Neural crest cell (in vitro differentiated cells): ENCODE results near the gene PSMD1. TPM values are rescaled to one million over a fixed set of nuclear protein-coding genes. Genes with fewer than 3 reads are reported as not detected.

Source experiments
- DNase-seq: peaks from one replicate; pipeline ENCODE4 v3.0.0; 2021; ENCODE audit warnings: low read depth, mixed read lengths, low spot score
- H3K27ac Mint-ChIP-seq: one replicate; pipeline ENCODE4 v1.8.0; 2021; ENCODE audit warnings: mild to moderate bottlenecking, mixed read lengths; ENCODE audit not compliant: unreplicated experiment
- H3K27me3 Mint-ChIP-seq: 2 replicates; pipeline ENCODE4 v1.8.0; 2021; ENCODE audit warnings: low read depth, mild to moderate bottlenecking, mixed read lengths
- H3K36me3 Mint-ChIP-seq: 2 replicates; pipeline ENCODE4 v1.8.0; 2021; ENCODE audit warnings: low read depth, mild to moderate bottlenecking, mixed read lengths
- H3K4me1 Mint-ChIP-seq: 2 replicates; pipeline ENCODE4 v1.8.0; 2021; ENCODE audit warnings: mixed read lengths
- H3K4me3 Mint-ChIP-seq: one replicate; pipeline ENCODE4 v1.8.0; 2021; ENCODE audit warnings: mild to moderate bottlenecking, mixed read lengths
- H3K9me3 Mint-ChIP-seq: 2 replicates; pipeline ENCODE4 v1.8.0; 2021; ENCODE audit warnings: mixed read lengths
- total RNA-seq: library from RNA; stranded (reverse); gene quantifications from 2 replicates; pipeline ENCODE4 v1.2.1, GENCODE V29; 2021
- TF ChIP-seq, protein P1 (sequence below): fragments of 200-600 bp; sonication (generic); conservative IDR thresholded peaks from 2 replicates; pipeline ENCODE4 v1.5.0; 2021; ENCODE audit warnings: antibody characterized with exemption, mild to moderate bottlenecking

The PSMD1 gene
- total RNA-seq, 1 donor from 2014 or later = 128 TPM

DNA sequence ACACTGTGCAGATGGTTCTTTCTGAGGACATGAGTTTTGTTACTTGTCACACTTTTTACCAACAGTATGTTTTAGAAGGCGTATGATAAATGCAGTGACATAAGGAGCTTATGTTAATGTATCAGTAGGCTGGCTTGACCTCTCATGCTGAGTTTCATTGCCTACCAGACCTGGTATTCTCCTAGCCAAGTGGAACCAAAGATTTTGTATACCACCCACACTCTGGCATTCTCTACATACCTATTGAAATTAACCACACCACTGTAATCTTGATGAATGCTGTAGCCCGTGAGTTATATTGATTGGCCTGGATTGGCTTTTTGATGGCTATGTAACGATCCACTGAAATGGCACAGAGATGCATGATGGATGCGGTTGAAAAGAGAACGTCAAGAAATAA, 56.8 kb downstream of the PSMD1 start:
- no peaks in the 10 kb centered on the region for H3K4me1 Mint-ChIP-seq
- DNase-seq = no peak
- no peak overlapping the region for H3K27ac Mint-ChIP-seq
- H3K36me3 Mint-ChIP-seq = peaks cover 12% of the 10 kb centered on the region
- no peak overlapping the region for H3K4me3 Mint-ChIP-seq
- H3K27me3 Mint-ChIP-seq = no peaks in the 10 kb centered on the region
- TF ChIP-seq, protein P1, sequence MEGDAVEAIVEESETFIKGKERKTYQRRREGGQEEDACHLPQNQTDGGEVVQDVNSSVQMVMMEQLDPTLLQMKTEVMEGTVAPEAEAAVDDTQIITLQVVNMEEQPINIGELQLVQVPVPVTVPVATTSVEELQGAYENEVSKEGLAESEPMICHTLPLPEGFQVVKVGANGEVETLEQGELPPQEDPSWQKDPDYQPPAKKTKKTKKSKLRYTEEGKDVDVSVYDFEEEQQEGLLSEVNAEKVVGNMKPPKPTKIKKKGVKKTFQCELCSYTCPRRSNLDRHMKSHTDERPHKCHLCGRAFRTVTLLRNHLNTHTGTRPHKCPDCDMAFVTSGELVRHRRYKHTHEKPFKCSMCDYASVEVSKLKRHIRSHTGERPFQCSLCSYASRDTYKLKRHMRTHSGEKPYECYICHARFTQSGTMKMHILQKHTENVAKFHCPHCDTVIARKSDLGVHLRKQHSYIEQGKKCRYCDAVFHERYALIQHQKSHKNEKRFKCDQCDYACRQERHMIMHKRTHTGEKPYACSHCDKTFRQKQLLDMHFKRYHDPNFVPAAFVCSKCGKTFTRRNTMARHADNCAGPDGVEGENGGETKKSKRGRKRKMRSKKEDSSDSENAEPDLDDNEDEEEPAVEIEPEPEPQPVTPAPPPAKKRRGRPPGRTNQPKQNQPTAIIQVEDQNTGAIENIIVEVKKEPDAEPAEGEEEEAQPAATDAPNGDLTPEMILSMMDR = no peak
- no peaks in the 10 kb centered on the region for H3K9me3 Mint-ChIP-seq

DNA sequence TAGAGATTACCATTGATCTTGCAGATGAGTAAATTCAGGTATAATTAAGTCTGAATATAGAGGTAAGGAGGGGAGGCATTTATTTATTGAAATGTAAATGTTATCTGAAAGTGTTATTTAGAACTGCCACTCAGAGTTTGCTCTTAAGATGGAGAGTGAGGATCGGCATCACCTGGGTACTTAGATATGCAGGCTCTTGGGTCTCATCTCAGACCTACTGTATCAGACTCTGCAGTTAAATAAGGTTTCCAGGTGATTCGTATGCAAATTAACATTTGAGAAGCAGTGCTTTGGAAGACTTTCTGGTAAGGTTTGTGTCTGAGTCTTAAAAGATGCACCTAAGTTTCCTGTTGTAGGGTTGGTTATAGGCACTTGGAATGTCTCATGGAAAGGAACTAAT, 59.0 kb downstream of the PSMD1 start:
- no peak overlapping the region for H3K27ac Mint-ChIP-seq
- H3K4me1 Mint-ChIP-seq = no peaks in the 10 kb centered on the region
- no peak for DNase-seq
- no peaks in the 10 kb centered on the region for H3K9me3 Mint-ChIP-seq
- H3K36me3 Mint-ChIP-seq = peaks cover 5% of the 10 kb centered on the region
- no peaks in the 10 kb centered on the region for H3K27me3 Mint-ChIP-seq
- no peak overlapping the region for H3K4me3 Mint-ChIP-seq
- TF ChIP-seq, protein P1 = no peak

DNA sequence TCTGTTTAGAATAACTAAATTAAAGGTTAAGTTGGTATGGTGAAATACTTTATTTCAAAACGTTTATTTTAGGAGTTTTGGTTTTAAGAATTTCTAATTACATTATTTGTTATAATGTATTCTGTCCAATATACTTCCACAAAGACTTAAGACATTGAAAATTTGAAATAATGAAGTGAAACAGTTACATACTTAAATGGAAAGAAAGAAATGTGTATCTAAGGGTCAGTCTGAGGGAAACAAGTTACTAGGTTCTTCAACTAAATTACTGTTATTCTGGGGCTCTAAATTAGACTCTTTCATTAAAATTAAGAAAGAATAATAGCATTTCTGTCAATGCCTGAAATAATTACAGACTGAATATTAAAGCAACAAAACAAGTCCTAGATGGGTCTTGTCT, 60.5 kb downstream of the PSMD1 start:
- no peak overlapping the region for H3K4me3 Mint-ChIP-seq
- no peak for DNase-seq
- peaks cover 4% of the 10 kb centered on the region for H3K36me3 Mint-ChIP-seq
- no peaks in the 10 kb centered on the region for H3K4me1 Mint-ChIP-seq
- H3K9me3 Mint-ChIP-seq = no peaks in the 10 kb centered on the region
- H3K27ac Mint-ChIP-seq = no peak overlapping the region
- TF ChIP-seq, protein P1 = no peak
- no peaks in the 10 kb centered on the region for H3K27me3 Mint-ChIP-seq

DNA sequence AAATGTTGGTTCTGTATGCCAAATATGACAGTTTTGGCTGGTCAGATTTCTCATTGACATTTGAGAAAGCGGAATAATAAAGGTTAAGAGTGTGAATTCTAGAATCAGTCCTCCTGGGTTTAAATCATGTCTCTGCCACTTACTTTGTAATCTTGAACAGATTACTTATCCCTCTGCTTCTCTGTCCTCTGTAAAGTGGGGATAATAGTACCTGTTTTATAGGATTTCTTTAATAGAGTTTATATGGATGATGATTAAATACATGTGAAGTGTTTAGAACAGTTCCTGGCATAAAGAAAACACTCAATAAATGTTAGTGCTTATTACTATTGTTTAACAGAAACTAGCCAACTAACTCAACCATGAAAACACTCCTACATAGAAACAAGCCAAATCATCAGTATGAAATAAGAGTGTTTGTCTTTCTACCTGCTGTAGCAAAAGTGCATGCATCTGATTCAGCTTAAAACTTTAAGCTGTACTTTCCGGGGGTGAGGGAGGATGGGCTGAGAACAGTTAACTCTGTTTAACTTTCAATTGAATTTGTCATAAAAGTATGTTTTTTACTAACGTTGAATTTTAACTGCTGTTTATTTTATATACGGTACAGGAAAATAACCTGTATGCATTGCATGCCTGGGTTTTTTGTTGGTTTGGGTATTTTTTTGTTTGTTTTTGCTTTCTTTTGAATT, 61.4 kb downstream of the PSMD1 start:
- Mint-ChIP-seq H3K36me3 (no peaks in the 10 kb centered on the region), H3K27me3 (no peaks in the 10 kb centered on the region), H3K4me1 (peaks cover under 1% of the 10 kb centered on the region), H3K4me3 (no peak overlapping the region), H3K9me3 (no peaks in the 10 kb centered on the region), H3K27ac (no peak overlapping the region)
- no peak for DNase-seq
- TF ChIP-seq, protein P1 = no peak

DNA sequence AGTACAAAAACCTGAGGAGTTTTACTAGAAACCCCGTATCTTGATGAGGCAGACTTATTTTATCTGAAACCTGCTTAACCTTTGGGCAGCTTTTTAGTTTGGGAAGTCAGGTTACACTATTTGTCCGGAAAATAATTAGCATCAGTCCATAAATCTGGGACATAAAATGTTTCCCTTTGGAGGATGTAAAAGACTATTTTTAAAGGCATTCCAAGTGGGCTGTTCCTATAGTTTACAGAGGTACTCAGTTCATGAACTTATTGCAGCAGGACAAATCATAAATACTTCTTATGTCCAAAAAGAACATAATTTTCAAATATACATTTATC, 61.9 kb downstream of the PSMD1 start:
- TF ChIP-seq, protein P1 = no peak

More for the DNA sequence above, 61.9 kb downstream of the PSMD1 start:
- no peaks in the 10 kb centered on the region for H3K9me3 Mint-ChIP-seq
- H3K36me3 Mint-ChIP-seq = no peaks in the 10 kb centered on the region
- no peak overlapping the region for H3K27ac Mint-ChIP-seq
- H3K27me3 Mint-ChIP-seq = no peaks in the 10 kb centered on the region
- DNase-seq = no peak
- H3K4me3 Mint-ChIP-seq = no peak overlapping the region
- H3K4me1 Mint-ChIP-seq = peaks cover 6% of the 10 kb centered on the region
